Pancreas (tissue), 10 donors: ENCODE measurements around the gene CD81. TPM values are rescaled to one million over a fixed set of nuclear protein-coding genes. Genes with fewer than 3 reads are reported as not detected.
A peak's percentile ranks its signal among the peaks of the same experiment; 100 is the strongest.

Experiments
- ATAC-seq, 4 donors: fragments of 200-7000 bp; cut with Tn5 transposase; one replicate each; pipeline versions ENCODE4 v1.8.0 to v1.9.1; 2020; ENCODE audit warnings: mild to moderate bottlenecking in 4 of 4, moderate library complexity in 4 of 4
- DNase-seq, 6 donors: peaks; one replicate each; pipeline ENCODE4 v3.0.0-alpha.2; 2020
- FAIRE-seq: peaks from 2 replicates; lab custom pipeline; 2012; peaks lifted over from hg19 to GRCh38; lab: Jason Lieb, UNC
- H3K27ac ChIP-seq, 4 donors: fragments of 200-600 bp; sonication (generic); 1 replicate in 3 of 4; 2 replicates in 1 of 4; pipeline versions ENCODE4 v1.5.0 to v1.8.0; 2020
- H3K27me3 ChIP-seq, 4 donors: fragments of 200-600 bp; one replicate each; pipeline ENCODE4 v1.8.0; 2021
- H3K36me3 ChIP-seq, 3 donors: fragments of 200-600 bp; sonication (generic) in 1 of 3; one replicate each; pipeline versions ENCODE4 v1.5.0 to v1.8.0; 2020 to 2021
- H3K4me1 ChIP-seq, 3 donors: fragments of 200-600 bp; one replicate each; pipeline ENCODE4 v1.8.0; 2021
- H3K4me3 ChIP-seq, 4 donors: fragments of 200-600 bp; sonication (generic) in 2 of 4; one replicate each; pipeline versions ENCODE4 v1.5.0 to v1.8.0; 2020 to 2021
- H3K9me3 ChIP-seq, 4 donors: fragments of 200-600 bp; one replicate each; pipeline ENCODE4 v1.8.0; 2021
- CTCF ChIP-seq, 4 donors: fragments of 200-600 bp; sonication (generic) in 3 of 4; IDR thresholded peaks; one replicate each; pipeline versions ENCODE4 v1.5.0 to v1.8.0; 2021; ENCODE audit warnings: antibody characterized with exemption in 4 of 4
- WGBS, 2 donors: extraction: QIAGEN DNeasy Blood & Tissue Kit; methylation state at CpG; one replicate each; pipeline ENCODE4 v1.1.7; 2013; 5-methylcytosine and 5-hydroxymethylcytosine counted together
- intact Hi-C, 3 donors: fragments of 100-400 bp; cut with DNase I; formaldehyde crosslinking; loops; one replicate each; pipeline versions ENCODE4 v1.11.1 to v1.14.2; 2022
- polyA plus RNA-seq, 2 donors: library from polyadenylated mRNA; stranded (reverse); fragments of 200-250 nt; gene quantifications; one replicate each; pipeline ENCODE4 v1.2.3, GENCODE V29; 2013
- total RNA-seq, 6 donors: library from RNA; stranded (reverse); fragmentation: NEBNext Ultra II Directional in 4 of 6; extraction: Animal tissue kit (Norgen Biotek cat#: 25700) in 4 of 6; gene quantifications; one replicate each; pipeline versions ENCODE4 v1.2.1 to v1.2.4, GENCODE V29; 2021 to 2023
- donor health status: healthy with polysubstance abuse.
- donor health status: DM: no; HTN: no; CAD: no; lungs with moderate emphysema.
- donor health status: DM: no; HTN: no; CAD: no.
- donor health status: control.
- donor health status: control.
- donor health status: Bipolar disorder and iron deficiency.
- donor health status: DM: yes; HTN: yes; CAD: no.
- donor health status: DM: no; HTN: no; CAD: no.
- donor health status: DM: no; HTN: no; CAD: no.
- donor health status: DM: yes; HTN: yes; CAD: no.

CD81 gene
- total and polyA plus RNA-seq, 8 donors = 154 to 392 (median 236) TPM

GRCh38 chr11:2443881-2444820, 67.0 kb downstream of the CD81 start, which contains the start of gene TRPM5:
TSS of gene TRPM5 (minus strand) at chr11:2444514. CDS start at chr11:2423036, 21,478 bp downstream.
- 9 to 10% methylated on average over 33 to 61 of the region's 64 CpGs for WGBS, 2 donors
- peak; percentile 44 to 52 (median 48) for ATAC-seq
- TF ChIP-seq CTCF (IDR thresholded peaks at IDR 0.05) = no peak
- no peaks in the 10 kb centered on the region for H3K36me3 ChIP-seq
- FAIRE-seq = no peak
- no peaks in the 10 kb centered on the region for H3K27me3 ChIP-seq
- H3K4me3 ChIP-seq = peak within 1 kb of the TSS; percentile 27 to 68 (median 52)
- H3K4me1 ChIP-seq = peaks cover 11 to 21% (median 12%) of the 10 kb centered on the region in 3 donors
- intact Hi-C loops = no loop called here
- DNase-seq = peak in 5 of 6 donors; percentile 62 to 89 (median 72)
- peak within 1 kb of the TSS; percentile 34 to 76 (median 64) for H3K27ac ChIP-seq
- no peaks in the 10 kb centered on the region for H3K9me3 ChIP-seq

- no peaks in the 10 kb centered on the region for H3K36me3 ChIP-seq
- WGBS, 2 donors = 1 to 2% methylated on average over 57 to 114 of the region's 116 CpGs
- DNase-seq (peak; percentile 65 to 89 (median 82)), FAIRE-seq (no peak), ATAC-seq (peak; percentile 77 to 87 (median 80))
- peak within 1 kb of the TSS; percentile 34 to 76 (median 64) for H3K27ac ChIP-seq
- H3K9me3 ChIP-seq = no peaks in the 10 kb centered on the region
- H3K4me1 ChIP-seq = peaks cover 11 to 21% (median 12%) of the 10 kb centered on the region in 3 donors
- intact Hi-C loops = no loop called here
- H3K27me3 ChIP-seq = no peaks in the 10 kb centered on the region
- peak within 1 kb of the TSS; percentile 27 to 68 (median 52) for H3K4me3 ChIP-seq
- TF ChIP-seq CTCF (IDR thresholded peaks at IDR 0.05) = no peak
Observed at GRCh38 chr11:2444821-2445745, 68.0 kb downstream of the CD81 start, which contains the start of gene KCNQ1. TSS of gene KCNQ1 (plus strand) at chr11:2445008. CDS start at chr11:2445099, 91 bp downstream.

- Histone ChIP-seq H3K27me3 (no peaks in the 10 kb centered on the region), H3K27ac (peak overlapping the region; percentile 34 to 76 (median 64)), H3K9me3 (no peaks in the 10 kb centered on the region), H3K36me3 (no peaks in the 10 kb centered on the region), H3K4me1 (peaks cover 11 to 21% (median 12%) of the 10 kb centered on the region in 3 donors), H3K4me3 (peak overlapping the region; percentile 27 to 68 (median 52))
- intact Hi-C loops = no loop called here
- no peak for TF ChIP-seq CTCF (IDR thresholded peaks at IDR 0.05)
- 15 to 16% methylated on average over 22 to 23 of the region's 23 CpGs for WGBS, 2 donors
- DNase-seq = peak; percentile 72 to 93 (median 84)
- FAIRE-seq = no peak
- peak; percentile 55 to 78 (median 71) for ATAC-seq
Observed at GRCh38 chr11:2445746-2446551, 68.8 kb downstream of the CD81 start.

GRCh38 chr11:2446590-2447252, 69.6 kb downstream of the CD81 start:
- 71% methylated on average over 14 to 15 of the region's 15 CpGs for WGBS, 2 donors
- FAIRE-seq (no peak), ATAC-seq (no peak), DNase-seq (peak in 2 of 6 donors; percentile 51 to 74)
- intact Hi-C loops = no loop called here
- Histone ChIP-seq H3K27ac (peak overlapping the region in 3 of 4 donors; percentile 55 to 76 (median 72)), H3K9me3 (no peaks in the 10 kb centered on the region), H3K4me3 (peak overlapping the region in 3 of 4 donors; percentile 43 to 68 (median 62)), H3K4me1 (peaks cover 11 to 21% (median 12%) of the 10 kb centered on the region in 3 donors), H3K27me3 (no peaks in the 10 kb centered on the region), H3K36me3 (no peaks in the 10 kb centered on the region)
- no peak for TF ChIP-seq CTCF (IDR thresholded peaks at IDR 0.05)
